ENCODE measurements around the gene ALK. TPM values are rescaled to one million over a fixed set of nuclear protein-coding genes. Genes with fewer than 3 reads are reported as not detected.

ALK gene
- polyA plus RNA-seq, 3 donors: not detected

- Histone ChIP-seq H3K36me3 (replicated peaks in 1 of 2; ENCODE audit: control insufficient read depth in 1 of 2, insufficient read depth in 2 of 2, low read length in 2 of 2) (no peaks in the 10 kb centered on the region), H3K27me3 (ENCODE audit: control insufficient read depth in 2 of 2, insufficient read depth in 2 of 2, low read length in 2 of 2) (no peaks in the 10 kb centered on the region), H3K9me3 (replicated peaks in 1 of 2; ENCODE audit: control insufficient read depth in 1 of 2, insufficient read depth in 1 of 2, low read length in 2 of 2) (no peaks in the 10 kb centered on the region), H4K20me1 (ENCODE audit: insufficient read depth, low read length) (no peaks in the 10 kb centered on the region), H3K9ac (ENCODE audit: insufficient read depth, low read length, poor library complexity, severe bottlenecking) (no peak overlapping the region), H3K79me2 (ENCODE audit: insufficient read depth, low read length) (no peaks in the 10 kb centered on the region), H2AFZ (ENCODE audit: insufficient read depth, low read depth, low read length, poor library complexity, severe bottlenecking) (no peak overlapping the region), H3K4me3 (replicated peaks in 1 of 3; ENCODE audit: low read depth in 2 of 3, low read length in 3 of 3) (no peak overlapping the region), H3K27ac (ENCODE audit: low read depth in 1 of 2, low read length in 2 of 2) (no peak overlapping the region), H3K4me1 (ENCODE audit: control insufficient read depth in 1 of 2, insufficient read depth in 2 of 2, low read length in 2 of 2) (no peaks in the 10 kb centered on the region), H3K4me2 (replicated peaks; ENCODE audit: extremely low read depth, low read length, poor library complexity, severe bottlenecking) (no peak overlapping the region)
- Mint-ChIP-seq H3K4me1 (no peaks in the 10 kb centered on the region), H3K27me3 (ENCODE audit: low read depth in 3 of 3) (peaks cover 4 to 6% (median 5%) of the 10 kb centered on the region in 3 donors), H3K27ac (peak overlapping the region in 1 of 7 donors; percentile 19), H3K9me3 (peaks cover 0 to 3% (median 0%) of the 10 kb centered on the region in 7 donors), H3K4me3 (no peak overlapping the region), H3K36me3 (no peaks in the 10 kb centered on the region)
- no peak for DNase-seq
- no peak for TF ChIP-seq CTCF (IDR thresholded peaks at IDR 0.05)
- intact Hi-C loops (cut with micrococcal nuclease): no loop called here
- 75% methylated on average over 2 of the region's 5 CpGs for WGBS (ENCODE audit: insufficient coverage)
Observed at GRCh38 chr2:29892585-29893259, 28.7 kb downstream of the ALK start.

GRCh38 chr2:29881089-29881730 lies 40.2 kb downstream of the ALK start:
- no peaks in the 10 kb centered on the region for H3K4me1 Mint-ChIP-seq

More at GRCh38 chr2:29881089-29881730, 40.2 kb downstream of the ALK start:
- H3K4me1 ChIP-seq (ENCODE audit: control insufficient read depth in 1 of 2, insufficient read depth in 2 of 2, low read length in 2 of 2): no peaks in the 10 kb centered on the region
- Mint-ChIP-seq H3K27ac (no peak overlapping the region), H3K4me3 (no peak overlapping the region), H3K9me3 (peaks cover 0 to 8% (median 0%) of the 10 kb centered on the region in 7 donors), H3K36me3 (no peaks in the 10 kb centered on the region), H3K27me3 (ENCODE audit: low read depth in 3 of 3) (peaks cover 2 to 5% (median 2%) of the 10 kb centered on the region in 3 donors)
- no peak for TF ChIP-seq CTCF (IDR thresholded peaks at IDR 0.05)
- H3K27me3 ChIP-seq (ENCODE audit: control insufficient read depth in 2 of 2, insufficient read depth in 2 of 2, low read length in 2 of 2): no peaks in the 10 kb centered on the region
- intact Hi-C loops (cut with micrococcal nuclease): no loop called here
- no peaks in the 10 kb centered on the region for H3K9me3 ChIP-seq (replicated peaks in 1 of 2; ENCODE audit: control insufficient read depth in 1 of 2, insufficient read depth in 1 of 2, low read length in 2 of 2)
- DNase-seq: no peak
- WGBS (ENCODE audit: insufficient coverage): no CpG with 5 or more reads among the region's 6 CpGs
- H3K36me3 ChIP-seq (replicated peaks in 1 of 2; ENCODE audit: control insufficient read depth in 1 of 2, insufficient read depth in 2 of 2, low read length in 2 of 2): no peaks in the 10 kb centered on the region
- H3K79me2 ChIP-seq (ENCODE audit: insufficient read depth, low read length): no peaks in the 10 kb centered on the region
- H2AFZ ChIP-seq (ENCODE audit: insufficient read depth, low read depth, low read length, poor library complexity, severe bottlenecking): no peak overlapping the region
- H4K20me1 ChIP-seq (ENCODE audit: insufficient read depth, low read length): no peaks in the 10 kb centered on the region
- no peak overlapping the region for H3K9ac ChIP-seq (ENCODE audit: insufficient read depth, low read length, poor library complexity, severe bottlenecking)
- H3K4me2 ChIP-seq (replicated peaks; ENCODE audit: extremely low read depth, low read length, poor library complexity, severe bottlenecking): no peak overlapping the region
- no peak overlapping the region for H3K27ac ChIP-seq (ENCODE audit: low read depth in 1 of 2, low read length in 2 of 2)
- H3K4me3 ChIP-seq (replicated peaks in 1 of 3; ENCODE audit: low read depth in 2 of 3, low read length in 3 of 3): no peak overlapping the region

Data from CD14-positive monocyte (primary cell).